IMR-90 (cell line): Measurements from ENCODE around the gene ADPRHL1. TPM values are rescaled to one million over a fixed set of nuclear protein-coding genes. Genes with fewer than 3 reads are reported as not detected.

Source experiments
- ATAC-seq: fragments of 200-7000 bp; cut with Tn5 transposase; 2 replicates; pipeline ENCODE4 v1.9.1; 2020; ENCODE audit warnings: low read depth, mild to moderate bottlenecking, moderate library complexity
- BruUV-seq: library from RNA; stranded (reverse); fragments of 400-500 nt; replicated peaks from 2 replicates; lab custom pipeline; 2021; lab: Mats Ljungman, UMichigan
- CTCF ChIA-PET: fragments of 300-600 bp; formaldehyde crosslinking; extraction: SDS; loops from one replicate; lab custom pipeline; 2021; ENCODE audit warnings: antibody characterized with exemption; lab: Yijun Ruan, JAX
- POLR2A ChIA-PET: fragments of 300-600 bp; sonication (Branson Sonifier 250); formaldehyde crosslinking; loops from one replicate; lab custom pipeline; 2022; ENCODE audit warnings: antibody characterized with exemption; ENCODE audit not compliant: unreplicated experiment; lab: Charles Lee
- DNase-seq: peaks from one replicate; pipeline ENCODE4 v3.0.0; 2013
- H2AFZ ChIP-seq: replicated peaks from 2 replicates; pipeline ENCODE3; 2013; ENCODE audit warnings: low read length, mild to moderate bottlenecking; ENCODE audit not compliant: poor library complexity
- H2AK5ac ChIP-seq: 2 replicates; pipeline ENCODE4 v1.6.1; 2013; ENCODE audit warnings: low read depth, low read length, inconsistent platforms
- H2AK9ac ChIP-seq: replicated peaks from 2 replicates; pipeline ENCODE3; 2013; ENCODE audit warnings: mild to moderate bottlenecking, low read depth, low read length, moderate library complexity; ENCODE audit not compliant: poor library complexity
- H2BK120ac ChIP-seq: 2 replicates; pipeline ENCODE4 v1.6.1; 2013; ENCODE audit warnings: low read depth, low read length, inconsistent platforms
- H2BK15ac ChIP-seq: 3 replicates; pipeline ENCODE4 v1.6.1; 2013; ENCODE audit warnings: low read depth, low read length, inconsistent platforms
- H2BK20ac ChIP-seq: 2 replicates; pipeline ENCODE4 v1.6.1; 2013; ENCODE audit warnings: low read depth, mild to moderate bottlenecking, inconsistent platforms, low read length, moderate library complexity
- H2BK5ac ChIP-seq: 2 replicates; pipeline ENCODE4 v1.6.1; 2013; ENCODE audit warnings: mild to moderate bottlenecking, low read depth, low read length, inconsistent platforms; ENCODE audit not compliant: poor library complexity, severe bottlenecking
- H3K14ac ChIP-seq: replicated peaks from 2 replicates; pipeline ENCODE4 v1.6.1; 2013; ENCODE audit warnings: low read depth, low read length, inconsistent platforms
- H3K18ac ChIP-seq: 2 replicates; pipeline ENCODE4 v1.6.1; 2013; ENCODE audit warnings: low read depth, low read length, control low read depth
- H3K23ac ChIP-seq: 2 replicates; pipeline ENCODE4 v1.6.1; 2013; ENCODE audit warnings: low read depth, low read length, inconsistent platforms
- H3K27ac ChIP-seq: 2 replicates; pipeline ENCODE4 v1.5.1; 2013; ENCODE audit warnings: mild to moderate bottlenecking, control low read depth, low read length; ENCODE audit not compliant: insufficient read depth
- H3K27me3 ChIP-seq: 2 replicates; pipeline ENCODE4 v1.6.1; 2013; ENCODE audit warnings: low read length; ENCODE audit not compliant: control insufficient read depth, insufficient read depth
- H3K36me3 ChIP-seq: 2 replicates; pipeline ENCODE4 v1.6.1; 2013; ENCODE audit warnings: low read length, mixed read lengths; ENCODE audit not compliant: control insufficient read depth, insufficient read depth
- H3K4ac ChIP-seq: 2 replicates; pipeline ENCODE4 v1.6.1; 2013; ENCODE audit warnings: low read depth, low read length, inconsistent platforms
- H3K4me1 ChIP-seq: 2 replicates; pipeline ENCODE4 v1.6.1; 2013; ENCODE audit warnings: low read length, mixed read lengths; ENCODE audit not compliant: control insufficient read depth, insufficient read depth
- H3K4me2 ChIP-seq: 2 replicates; pipeline ENCODE4 v1.6.1; 2013; ENCODE audit warnings: low read depth, mild to moderate bottlenecking, control low read depth, low read length, moderate library complexity
- H3K4me3 ChIP-seq: 2 replicates; pipeline ENCODE4 v1.5.1; 2013; ENCODE audit warnings: low read depth, mild to moderate bottlenecking, control low read depth, low read length, moderate library complexity; ENCODE audit not compliant: insufficient read depth
- H3K56ac ChIP-seq: 2 replicates; pipeline ENCODE4 v1.6.1; 2013; ENCODE audit warnings: low read length, inconsistent platforms; ENCODE audit not compliant: insufficient read depth; ENCODE audit errors: extremely low read depth
- H3K79me1 ChIP-seq, 2 experiments: 2 replicates each; pipeline ENCODE4 v1.6.1; 2013; ENCODE audit warnings: low read length in 2 of 2, inconsistent platforms in 1 of 2, low read depth in 1 of 2
- H3K9ac ChIP-seq: 2 replicates; pipeline ENCODE4 v1.6.1; 2013; ENCODE audit warnings: low read depth, low read length, control low read depth
- H3K9me1 ChIP-seq: 2 replicates; pipeline ENCODE4 v1.6.1; 2013; ENCODE audit warnings: low read length, inconsistent platforms; ENCODE audit not compliant: insufficient read depth
- H3K9me3 ChIP-seq: 2 replicates; pipeline ENCODE4 v1.6.1; 2013; ENCODE audit warnings: low read length; ENCODE audit not compliant: control insufficient read depth, insufficient read depth
- H4K20me1 ChIP-seq: 2 replicates; pipeline ENCODE4 v1.6.1; 2013; ENCODE audit warnings: low read length, inconsistent platforms; ENCODE audit not compliant: insufficient read depth
- H4K5ac ChIP-seq: 2 replicates; pipeline ENCODE4 v1.6.1; 2013; ENCODE audit warnings: mild to moderate bottlenecking, low read depth, low read length, control low read depth
- H4K8ac ChIP-seq, 2 experiments: 2 replicates each; pipeline ENCODE4 v1.6.1; 2013; ENCODE audit warnings: low read depth in 2 of 2, low read length in 2 of 2, control low read depth in 1 of 2, inconsistent platforms in 1 of 2
- H4K91ac ChIP-seq: 2 replicates; pipeline ENCODE4 v1.6.1; 2013; ENCODE audit warnings: low read depth, low read length, inconsistent platforms; ENCODE audit not compliant: insufficient read depth
- BHLHE40 ChIP-seq: fragments of 150-350 bp; IDR thresholded peaks from 2 replicates; pipeline ENCODE4 v1.6.1; 2016; ENCODE audit warnings: mild to moderate bottlenecking, low read depth, low read length
- CEBPB ChIP-seq: IDR thresholded peaks from 2 replicates; pipeline ENCODE4 v1.6.1; 2012; ENCODE audit warnings: low read depth, low read length, improper control_type of control experiment
- CHD1 ChIP-seq: IDR thresholded peaks from 2 replicates; pipeline ENCODE4 v1.6.1; 2012; ENCODE audit warnings: low read depth, low read length, improper control_type of control experiment
- CTCF ChIP-seq: conservative IDR thresholded peaks from 2 replicates; pipeline ENCODE4 v1.5.1; 2012; ENCODE audit warnings: mild to moderate bottlenecking, low read depth, low read length, improper control_type of control experiment
- FOS ChIP-seq: fragments of 150-350 bp; IDR thresholded peaks from 2 replicates; pipeline ENCODE4 v1.6.1; 2016; ENCODE audit warnings: low read depth, low read length
- MAFK ChIP-seq: IDR thresholded peaks from 2 replicates; pipeline ENCODE4 v1.6.1; 2012; ENCODE audit warnings: low read depth, low read length, improper control_type of control experiment
- MAZ ChIP-seq: IDR thresholded peaks from 2 replicates; pipeline ENCODE4 v1.6.1; 2012; ENCODE audit warnings: low read depth, mild to moderate bottlenecking, low read length, improper control_type of control experiment, moderate library complexity, borderline replicate concordance
- MXI1 ChIP-seq: IDR thresholded peaks from 2 replicates; pipeline ENCODE4 v1.6.1; 2012; ENCODE audit warnings: low read depth, mild to moderate bottlenecking, low read length, moderate library complexity, borderline replicate concordance
- NFE2L2 ChIP-seq: fragments of 150-350 bp; IDR thresholded peaks from 2 replicates; pipeline ENCODE4 v1.6.1; 2016; ENCODE audit warnings: low read depth, mild to moderate bottlenecking, low read length
- POLR2A ChIP-seq: IDR thresholded peaks from 2 replicates; pipeline ENCODE4 v1.6.1; 2012; ENCODE audit warnings: mild to moderate bottlenecking, low read depth, low read length
- RAD21 ChIP-seq: IDR thresholded peaks from 2 replicates; pipeline ENCODE4 v1.6.1; 2012; ENCODE audit warnings: low read length, improper control_type of control experiment
- RFX5 ChIP-seq: IDR thresholded peaks from 2 replicates; pipeline ENCODE4 v1.8.0; 2012; ENCODE audit warnings: low read depth, mild to moderate bottlenecking, low read length, moderate library complexity
- SMC3 ChIP-seq: fragments of 150-350 bp; IDR thresholded peaks from 2 replicates; pipeline ENCODE4 v1.6.1; 2016; ENCODE audit warnings: low read depth, mild to moderate bottlenecking, antibody characterized with exemption, low read length, moderate library complexity
- USF2 ChIP-seq: fragments of 150-350 bp; IDR thresholded peaks from 2 replicates; pipeline ENCODE4 v1.6.1; 2017; ENCODE audit warnings: mild to moderate bottlenecking, antibody characterized with exemption, low read length, low read depth
- WGBS, 2 experiments: methylation state at CpG; one replicate each; pipeline versions ENCODE4 v1.1.5 to v1.1.7; 2013; ENCODE audit warnings: missing lambda C conversion rate in 2 of 2; ENCODE audit not compliant: insufficient read length in 1 of 2; ENCODE audit errors: extremely low coverage in 2 of 2; 5-methylcytosine and 5-hydroxymethylcytosine counted together
- dilution Hi-C: fragments of 300-500 bp; cut with HindIII; formaldehyde crosslinking; loops from one replicate; pipeline ENCODE4 v1.14.3; 2018; ENCODE audit warnings: low sequenced_read_pairs; ENCODE audit not compliant: unreplicated experiment
- in situ Hi-C: fragments of 300-500 bp; cut with MboI; formaldehyde crosslinking; loops from 3 replicates; pipeline ENCODE4 v1.14.3; 2019; ENCODE audit warnings: low sequenced_read_pairs, inconsistent platforms, mixed read lengths
- intact Hi-C: fragments of 100-400 bp; cut with micrococcal nuclease; formaldehyde crosslinking; loops from 2 replicates; pipeline ENCODE4 v1.10.0; 2022
- polyA plus RNA-seq, 3 experiments: library from polyadenylated mRNA; depleted of rRNA; stranded (reverse); fragments of >200 nt; gene quantifications; 2 replicates each; pipeline ENCODE4 v1.2.3, GENCODE V29; 2012; ENCODE audit warnings: low replicate concordance in 1 of 3
- total RNA-seq: library from RNA; depleted of rRNA; stranded (reverse); fragments of >200 nt; gene quantifications from 2 replicates; pipeline ENCODE4 v1.2.3, GENCODE V29; 2012
- TF ChIP-seq, protein P1 (sequence below): fragments of 150-350 bp; IDR thresholded peaks from 2 replicates; pipeline ENCODE4 v1.6.1; 2016; ENCODE audit warnings: low read depth, mild to moderate bottlenecking, low read length, moderate library complexity, borderline replicate concordance

ADPRHL1 gene
- total and polyA plus RNA-seq, 2 of the 4 experiments (the other 2 are of a cell fraction): 0.36 to 0.67 TPM

DNA sequence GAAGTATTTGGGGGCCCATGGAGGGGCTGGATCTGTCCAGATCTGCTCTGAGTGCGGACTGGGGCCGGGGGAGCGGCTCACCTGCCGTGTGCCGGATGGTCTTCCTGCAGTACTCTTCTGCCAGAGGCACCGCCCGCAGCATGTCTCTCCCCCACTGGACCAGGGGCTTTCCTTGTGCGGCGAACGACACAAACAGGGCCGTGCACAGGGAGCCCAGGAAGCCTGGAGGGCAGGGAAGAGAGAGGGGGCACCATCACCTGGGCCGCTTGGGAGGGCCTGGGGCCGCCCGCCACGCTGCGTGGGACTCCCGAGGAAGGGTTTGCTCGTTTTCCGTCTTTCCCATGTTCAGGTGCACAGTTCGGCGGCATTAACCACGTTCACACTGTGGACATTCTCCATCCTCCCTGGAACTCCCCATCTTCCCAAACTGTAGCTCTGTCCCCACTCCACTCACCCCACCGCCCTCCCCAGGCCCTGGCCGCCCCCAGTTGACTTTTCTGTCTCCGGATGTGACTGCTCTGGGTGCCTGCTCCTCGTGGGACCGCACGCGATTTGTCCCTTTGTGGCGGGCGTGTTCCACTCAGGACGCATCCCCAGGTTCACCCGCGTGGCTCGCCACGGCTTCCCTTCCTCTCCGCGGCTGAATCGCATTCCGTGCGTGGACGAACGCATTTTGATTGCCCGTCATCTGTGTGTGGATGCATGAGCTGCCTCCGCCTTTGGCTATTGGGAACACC is 24.2 kb downstream of the ADPRHL1 start:
- Histone ChIP-seq H3K23ac (no peak overlapping the region), H3K4me3 (no peak overlapping the region), H3K9me3 (no peaks in the 10 kb centered on the region), H3K9ac (no peak overlapping the region), H3K4me2 (no peak overlapping the region), H2AFZ (no peak overlapping the region), H3K27ac (no peak overlapping the region), H3K79me1 (no peaks in the 10 kb centered on the region), H2BK15ac (no peak overlapping the region), H2BK120ac (no peak overlapping the region), H3K9me1 (no peaks in the 10 kb centered on the region), H3K36me3 (no peaks in the 10 kb centered on the region), H2AK5ac (no peak overlapping the region; the same call in 1 of the 2 replicates), H3K14ac (no peak overlapping the region), H4K8ac (no peak overlapping the region), H2AK9ac (peak overlapping the region; percentile 16), H2BK20ac (no peak overlapping the region), H4K20me1 (no peaks in the 10 kb centered on the region), H2BK5ac (no peak overlapping the region), H4K91ac (no peak overlapping the region), H3K4me1 (peaks cover 6% of the 10 kb centered on the region; the same call in 1 of the 2 replicates), H3K4ac (no peak overlapping the region), H3K18ac (no peak overlapping the region), H3K27me3 (no peaks in the 10 kb centered on the region), H4K5ac (no peak overlapping the region), H3K56ac (no peak overlapping the region)
- intact Hi-C loops: no loop called here
- dilution Hi-C loops: no loop called here
- ChIA-PET POLR2A (no interaction called here), CTCF (interaction anchor here (1.1 kb wide), 1 partner anchor 30 kb away, joined by 3 read pairs; no protein-coding TSS in a partner anchor)
- DNase-seq (no peak), ATAC-seq (no peak)
- 95% methylated on average over 22 of the region's 45 CpGs; no CpG with 5 or more reads in 1 of the 2 experiments for WGBS, 2 experiments
- BruUV-seq: no TSS peak
- in situ Hi-C loops: no loop called here
- no peak for TF ChIP-seq NFE2L2
- no peak for TF ChIP-seq MAFK
- no peak for TF ChIP-seq FOS
- TF ChIP-seq CTCF: no peak
- TF ChIP-seq MXI1: no peak
- no peak for TF ChIP-seq CHD1
- no peak for TF ChIP-seq BHLHE40
- no peak for TF ChIP-seq RFX5
- no peak for TF ChIP-seq SMC3
- no peak for TF ChIP-seq CEBPB
- TF ChIP-seq, protein P1, sequence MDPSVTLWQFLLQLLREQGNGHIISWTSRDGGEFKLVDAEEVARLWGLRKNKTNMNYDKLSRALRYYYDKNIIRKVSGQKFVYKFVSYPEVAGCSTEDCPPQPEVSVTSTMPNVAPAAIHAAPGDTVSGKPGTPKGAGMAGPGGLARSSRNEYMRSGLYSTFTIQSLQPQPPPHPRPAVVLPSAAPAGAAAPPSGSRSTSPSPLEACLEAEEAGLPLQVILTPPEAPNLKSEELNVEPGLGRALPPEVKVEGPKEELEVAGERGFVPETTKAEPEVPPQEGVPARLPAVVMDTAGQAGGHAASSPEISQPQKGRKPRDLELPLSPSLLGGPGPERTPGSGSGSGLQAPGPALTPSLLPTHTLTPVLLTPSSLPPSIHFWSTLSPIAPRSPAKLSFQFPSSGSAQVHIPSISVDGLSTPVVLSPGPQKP: no peak
- TF ChIP-seq POLR2A: no peak
- TF ChIP-seq RAD21: no peak
- no peak for TF ChIP-seq MAZ
- TF ChIP-seq USF2: no peak
